Astrocyte of the cerebellum (primary cell): ENCODE measurements around the gene RBFOX2.

Source experiments
- DNase-seq: peaks from one replicate; pipeline ENCODE4 v3.0.0-alpha.2; 2011; ENCODE audit warnings: low read depth
- H3K4me3 ChIP-seq: 2 replicates; pipeline ENCODE4 v1.5.1; 2011; ENCODE audit warnings: mild to moderate bottlenecking, low read depth, low read length, moderate library complexity
- in situ Hi-C: cut with HindIII; loops from 2 replicates; pipeline ENCODE4 v1.10.0; 2017; ENCODE audit warnings: low sequenced_read_pairs
- TF ChIP-seq, protein P1 (sequence below): IDR thresholded peaks from 2 replicates; pipeline ENCODE4 v1.5.1; 2012; ENCODE audit warnings: low read length, low read depth, moderate library complexity, mild to moderate bottlenecking; ENCODE audit errors: missing control alignments

RBFOX2 gene

DNA sequence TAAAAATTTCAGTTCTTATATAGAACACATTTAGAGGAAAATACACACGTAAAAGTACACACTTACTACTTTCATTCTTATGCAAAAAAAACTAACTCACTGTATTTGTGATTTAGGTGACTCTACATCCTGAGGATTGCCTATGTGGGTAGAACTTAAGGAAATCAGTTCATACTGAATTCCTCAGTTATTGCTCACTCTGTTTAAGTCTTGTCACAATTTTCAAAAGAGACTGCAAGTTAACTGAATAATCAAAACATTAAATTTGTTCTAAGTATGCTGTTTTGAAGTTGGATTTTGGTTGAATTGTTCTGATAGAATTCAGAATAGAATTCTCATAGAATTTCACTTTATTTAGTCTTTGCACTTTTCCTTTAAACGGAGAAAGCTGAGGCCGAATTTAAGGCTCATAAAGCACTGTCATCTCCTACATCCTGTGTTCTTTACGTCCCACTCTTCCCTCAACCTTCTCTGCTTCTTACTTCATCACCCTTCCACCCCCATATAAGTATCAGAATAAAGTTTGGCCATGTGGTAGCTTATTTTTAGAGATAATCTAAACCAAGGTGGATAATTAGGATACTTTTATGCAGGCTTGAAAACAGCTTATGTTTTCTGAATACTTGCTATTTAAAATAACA lies 251.2 kb downstream of the RBFOX2 start:
- TF ChIP-seq, protein P1, sequence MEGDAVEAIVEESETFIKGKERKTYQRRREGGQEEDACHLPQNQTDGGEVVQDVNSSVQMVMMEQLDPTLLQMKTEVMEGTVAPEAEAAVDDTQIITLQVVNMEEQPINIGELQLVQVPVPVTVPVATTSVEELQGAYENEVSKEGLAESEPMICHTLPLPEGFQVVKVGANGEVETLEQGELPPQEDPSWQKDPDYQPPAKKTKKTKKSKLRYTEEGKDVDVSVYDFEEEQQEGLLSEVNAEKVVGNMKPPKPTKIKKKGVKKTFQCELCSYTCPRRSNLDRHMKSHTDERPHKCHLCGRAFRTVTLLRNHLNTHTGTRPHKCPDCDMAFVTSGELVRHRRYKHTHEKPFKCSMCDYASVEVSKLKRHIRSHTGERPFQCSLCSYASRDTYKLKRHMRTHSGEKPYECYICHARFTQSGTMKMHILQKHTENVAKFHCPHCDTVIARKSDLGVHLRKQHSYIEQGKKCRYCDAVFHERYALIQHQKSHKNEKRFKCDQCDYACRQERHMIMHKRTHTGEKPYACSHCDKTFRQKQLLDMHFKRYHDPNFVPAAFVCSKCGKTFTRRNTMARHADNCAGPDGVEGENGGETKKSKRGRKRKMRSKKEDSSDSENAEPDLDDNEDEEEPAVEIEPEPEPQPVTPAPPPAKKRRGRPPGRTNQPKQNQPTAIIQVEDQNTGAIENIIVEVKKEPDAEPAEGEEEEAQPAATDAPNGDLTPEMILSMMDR: no peak
- in situ Hi-C loops: no loop called here
- peak; percentile 49 for DNase-seq
- no peak overlapping the region for H3K4me3 ChIP-seq

DNA sequence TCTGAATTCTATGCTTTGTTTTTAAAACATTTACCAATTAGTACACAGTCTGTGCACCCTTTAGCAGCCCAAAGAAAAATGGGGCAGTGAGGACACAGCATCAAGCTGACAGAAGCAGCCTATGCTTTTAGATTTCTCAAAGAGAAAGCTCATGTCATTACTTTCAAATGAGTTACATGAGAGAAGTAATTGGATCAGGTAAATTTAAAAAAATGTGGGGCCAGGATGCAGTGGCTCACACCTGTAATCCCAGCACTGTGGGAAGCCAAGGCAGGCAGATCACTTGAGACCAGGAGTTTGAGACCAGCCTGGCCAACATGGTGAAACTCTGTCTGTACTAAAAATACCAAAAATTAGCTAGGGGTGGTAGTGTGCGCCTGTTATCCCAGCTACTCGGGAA lies 253.3 kb downstream of the RBFOX2 start:
- in situ Hi-C loops: no loop called here
- no peak for DNase-seq
- TF ChIP-seq, protein P1: no peak

DNA sequence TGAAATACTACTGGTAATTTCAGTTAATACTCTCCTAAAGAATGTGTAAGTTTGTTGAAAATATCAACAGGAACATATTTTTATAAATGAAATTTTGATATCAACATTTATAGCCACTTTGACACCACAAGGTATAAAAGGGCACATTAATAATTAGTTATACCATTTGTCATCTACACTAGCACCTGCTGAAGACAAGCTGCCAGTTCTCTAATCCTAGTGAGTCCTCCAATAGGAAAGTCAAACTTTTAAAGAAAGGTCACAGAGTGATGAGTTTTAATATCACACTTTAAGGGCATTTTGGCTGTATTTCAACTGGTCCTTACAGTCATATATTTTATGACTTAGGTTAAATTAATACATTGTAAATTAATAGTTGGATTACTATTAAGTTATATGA lies 258.6 kb downstream of the RBFOX2 start:
- no peak for DNase-seq
- TF ChIP-seq, protein P1: no peak
- H3K4me3 ChIP-seq: no peak overlapping the region
- in situ Hi-C loops: no loop called here

More for the DNA sequence above, 253.3 kb downstream of the RBFOX2 start:
- no peak overlapping the region for H3K4me3 ChIP-seq

DNA sequence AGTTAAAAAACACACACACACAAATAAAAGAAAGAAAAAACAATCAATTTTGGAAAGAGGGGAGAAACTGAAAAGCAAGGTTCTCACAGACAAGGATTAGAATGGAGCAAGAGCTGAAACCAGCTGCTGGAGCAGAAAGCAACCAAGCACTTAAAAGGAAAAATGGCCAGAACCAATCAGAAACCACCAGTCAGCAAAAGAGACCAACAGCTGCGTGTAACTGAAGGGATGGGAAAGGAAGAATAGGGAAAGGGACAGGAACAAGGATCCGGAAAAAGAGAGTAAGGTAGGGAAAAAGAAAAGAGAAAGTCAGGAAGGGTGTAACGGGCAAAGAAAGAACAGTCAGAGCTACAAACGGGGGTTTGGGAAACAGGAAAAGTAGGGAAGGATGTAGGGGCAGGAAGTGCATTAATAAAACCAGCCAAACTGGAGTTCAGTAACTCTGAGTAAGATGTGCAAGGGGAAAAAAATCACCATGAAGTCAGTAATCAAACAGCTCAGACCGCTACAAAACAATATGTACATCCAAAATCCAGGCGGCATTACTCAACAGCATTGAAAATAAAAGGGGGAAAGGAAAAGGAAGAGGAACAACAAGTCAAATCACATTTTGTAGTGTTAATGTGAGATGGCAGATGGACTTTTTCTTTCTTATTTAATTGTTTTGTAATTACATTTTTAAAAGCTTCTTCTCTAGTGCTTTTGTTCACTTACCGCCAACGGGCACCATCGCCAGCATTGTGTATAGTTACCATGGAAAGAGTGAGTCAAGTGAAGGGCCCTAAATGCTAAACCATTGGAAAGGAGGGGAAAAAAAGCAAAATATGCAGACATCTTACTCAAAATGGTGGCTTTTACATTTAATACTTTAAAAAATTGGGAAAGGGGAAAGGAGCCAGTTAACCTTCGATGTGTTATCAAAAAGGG lies 261.7 kb downstream of the RBFOX2 start:
- TF ChIP-seq, protein P1: no peak
- no peak for DNase-seq
- no peak overlapping the region for H3K4me3 ChIP-seq
- in situ Hi-C loops: no loop called here

DNA sequence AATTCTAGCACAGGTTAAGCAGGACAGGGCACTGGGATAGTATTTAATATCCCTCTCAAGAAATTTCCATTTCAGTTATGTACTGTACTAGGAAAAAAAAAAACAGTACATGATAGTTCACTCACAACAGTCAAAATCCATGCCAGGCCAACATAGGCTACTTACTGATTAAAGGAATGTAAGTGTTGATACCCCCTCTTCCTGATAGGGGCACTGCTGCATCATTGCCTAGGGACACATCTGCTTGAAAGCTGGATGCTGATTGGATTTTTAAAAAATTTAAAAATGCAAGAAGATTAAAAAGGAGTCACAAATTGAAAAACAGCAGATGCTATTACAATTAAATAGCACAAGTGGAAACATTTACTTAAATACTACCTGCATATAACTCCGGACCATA lies 267.6 kb downstream of the RBFOX2 start:
- no peak for DNase-seq
- in situ Hi-C loops: no loop called here
- no peak overlapping the region for H3K4me3 ChIP-seq
- TF ChIP-seq, protein P1: peak; percentile 52

DNA sequence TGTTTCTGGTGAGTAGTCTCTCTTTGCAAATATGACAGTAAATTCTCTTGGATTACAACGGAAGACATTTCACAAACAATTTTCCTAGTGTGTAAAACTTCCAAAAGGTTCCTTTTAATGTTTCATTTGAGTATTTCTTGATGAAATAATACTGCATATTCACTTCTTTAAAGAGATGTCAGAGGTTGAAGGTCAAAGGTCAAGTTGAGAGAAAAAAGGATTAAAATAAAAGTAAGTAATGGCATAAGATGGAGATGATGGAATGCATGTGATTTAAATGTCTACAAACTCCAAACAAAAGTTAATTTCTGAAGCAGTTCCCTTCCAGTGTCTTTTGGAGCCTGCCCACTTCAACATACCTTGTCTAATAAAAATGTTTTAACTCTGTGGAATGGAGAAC lies 270.2 kb downstream of the RBFOX2 start:
- TF ChIP-seq, protein P1: no peak
- in situ Hi-C loops: no loop called here
- H3K4me3 ChIP-seq: no peak overlapping the region
- no peak for DNase-seq
